ENCODE data around the gene MT1M.
"Not testable (repeated sequence)": the region's sequence is repeated elsewhere in the genome, so short reads cannot be mapped to it uniquely, and the experiment has no call there.

MT1M gene

DNA sequence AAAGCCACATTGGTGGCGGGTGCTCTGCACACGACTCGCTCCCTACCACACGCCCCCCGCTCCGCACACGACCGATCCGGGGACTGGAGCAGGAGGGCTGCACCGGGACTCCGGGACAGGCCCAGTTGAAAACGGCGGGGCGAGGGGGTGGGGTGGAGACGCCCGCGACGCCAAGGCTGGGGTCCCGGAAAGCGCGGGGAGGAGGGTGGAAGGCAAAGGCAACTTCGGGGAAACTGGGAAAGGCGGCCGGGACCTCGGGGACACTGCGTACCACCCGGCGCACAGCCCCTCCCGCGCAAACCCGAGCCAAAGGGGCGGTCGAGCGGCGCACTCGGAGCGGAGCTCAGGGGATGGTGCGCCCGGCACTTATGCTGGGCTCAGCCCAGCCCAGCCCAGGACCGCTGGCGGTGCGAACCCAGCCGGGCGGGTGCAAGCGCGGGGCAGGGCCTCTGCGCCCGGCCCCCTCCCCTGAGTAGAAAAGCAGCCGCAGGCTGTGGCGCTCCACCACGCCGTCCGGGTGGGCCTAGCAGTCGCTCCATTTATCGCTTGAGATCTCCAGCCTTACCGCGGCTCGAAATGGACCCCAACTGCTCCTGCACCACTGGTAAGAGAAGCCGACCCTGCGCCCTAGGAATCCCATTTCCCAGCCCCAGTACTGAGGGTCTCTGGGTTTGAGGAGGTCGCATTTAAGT, at the start of gene MT1M:
TSS of gene MT1M (plus strand) at position 504 of the 692 bp plus-strand sequence. CDS start at position 577, 73 bp downstream.
- no peak for DNase-seq

DNA sequence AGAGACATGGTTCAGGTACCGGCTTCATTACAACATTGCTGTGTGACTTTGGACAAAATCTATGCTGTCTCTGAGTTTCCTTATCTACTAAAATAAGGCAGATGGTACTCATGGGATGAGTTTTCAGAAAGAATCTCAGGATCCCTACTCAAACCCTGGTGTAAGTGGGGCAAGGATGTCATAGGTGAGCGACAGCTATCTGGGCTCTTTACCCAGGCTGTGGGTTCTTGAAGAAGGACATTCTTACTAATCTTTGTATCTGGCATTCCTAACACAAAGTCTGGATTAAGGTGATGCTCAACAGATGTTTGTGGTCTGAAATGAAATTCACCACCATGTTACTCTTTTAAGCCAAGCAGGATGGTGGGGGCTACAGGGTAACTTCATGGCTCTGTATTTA, 49.5 kb upstream of the MT1M start:
- not testable (repeated sequence) for DNase-seq

GRCh38 chr16:56583351-56584168, 48.9 kb upstream of the MT1M start:
- DNase-seq = no peak

DNA sequence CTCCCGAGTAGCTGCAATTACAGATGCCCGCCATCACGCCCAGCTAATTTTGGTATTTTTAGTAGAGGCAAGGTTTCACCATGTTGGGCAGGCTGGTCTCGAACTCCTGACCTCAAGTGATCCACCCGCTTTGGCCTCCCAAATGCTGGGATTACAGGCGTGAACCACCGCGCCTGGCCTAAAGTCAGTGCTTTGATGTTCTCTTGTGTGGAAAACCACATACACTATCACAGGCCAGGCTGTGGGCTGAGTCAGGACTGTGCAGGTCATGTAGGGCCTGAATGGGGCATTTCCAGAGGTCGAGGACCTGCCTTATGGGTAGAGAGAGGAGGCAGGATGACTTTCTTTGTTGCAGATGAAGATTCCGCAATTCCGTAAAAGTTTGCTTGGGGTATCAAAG, 48.2 kb upstream of the MT1M start:
- no peak for DNase-seq

DNA sequence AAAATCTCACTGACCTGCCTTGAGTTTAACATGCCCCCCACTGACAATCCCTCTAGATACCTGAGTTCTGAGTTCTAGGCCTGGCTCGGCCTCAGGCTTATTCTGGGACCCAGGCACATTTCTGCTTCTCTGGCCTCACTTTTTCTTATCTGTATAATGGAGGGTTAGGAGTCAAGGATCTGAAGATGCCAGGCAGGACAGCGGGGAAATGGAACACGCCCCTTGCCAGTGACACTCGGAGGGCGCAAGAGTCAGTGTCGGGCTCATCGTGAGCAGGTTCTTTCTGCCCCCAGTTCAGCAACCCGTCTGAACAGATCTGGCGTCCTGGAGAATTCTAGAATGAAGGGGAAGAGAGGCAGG, 43.7 kb upstream of the MT1M start:
- no peak for DNase-seq

- no peak for DNase-seq
Observed at GRCh38 chr16:56589141-56590039, 43.1 kb upstream of the MT1M start, which contains the start of gene MT3. Gene MT3 (plus strand): TSS chr16:56589528. CDS start chr16:56589591, 63 bp downstream.

GRCh38 chr16:56591377-56592060, 40.9 kb upstream of the MT1M start:
- DNase-seq = no peak

DNA sequence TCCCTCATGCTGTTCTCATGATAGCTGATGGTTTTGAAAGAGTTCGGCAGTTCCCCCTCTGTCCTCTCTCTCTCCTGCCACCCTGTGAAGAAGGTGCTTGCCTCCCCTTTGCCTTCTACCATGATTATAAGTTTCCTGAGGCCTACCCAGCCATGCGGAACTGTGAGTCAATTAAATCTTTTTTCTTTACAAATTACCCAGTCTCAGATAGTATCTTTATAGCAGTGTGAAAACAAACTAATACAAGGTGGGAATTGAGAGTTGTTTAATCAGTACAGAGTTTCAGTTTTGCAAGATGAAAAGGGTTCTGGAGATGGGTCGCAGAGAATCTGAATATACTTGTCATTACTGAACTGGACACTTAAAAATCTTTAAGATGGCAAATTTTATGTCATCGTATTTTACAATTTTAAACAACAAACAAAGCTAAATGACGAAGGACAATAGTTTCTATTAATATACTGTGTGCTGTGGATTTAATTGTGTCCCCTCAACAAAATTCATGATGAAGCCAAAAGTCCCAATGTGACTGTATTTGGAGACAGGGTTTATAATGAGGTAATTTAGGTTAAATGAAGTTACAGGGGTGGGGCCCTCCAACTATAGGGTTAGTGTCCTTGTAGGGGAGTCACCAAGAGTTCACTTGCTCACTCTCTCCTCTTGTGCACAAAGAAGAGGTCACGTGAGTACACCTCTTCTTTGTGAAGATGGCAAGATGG, 38.7 kb upstream of the MT1M start:
- no peak for DNase-seq

DNA sequence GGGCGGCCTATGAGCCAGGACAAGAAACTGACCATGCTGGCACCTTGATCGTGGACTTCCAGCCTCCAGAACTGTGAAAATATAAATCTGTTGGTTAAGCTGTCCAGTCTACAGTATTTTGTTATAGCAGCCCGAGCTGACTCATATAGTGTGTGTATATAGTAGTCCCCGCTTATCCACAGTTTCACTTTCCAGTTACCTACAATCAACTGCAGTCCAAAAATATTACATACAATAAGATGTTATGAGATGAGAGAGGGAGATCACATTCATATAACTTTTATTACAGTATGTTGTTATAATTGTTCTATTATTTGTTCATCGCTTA, 38.2 kb upstream of the MT1M start:
- no peak for DNase-seq

GRCh38 chr16:56600398-56600999, 32.0 kb upstream of the MT1M start:
- peak; percentile 68 for DNase-seq

- DNase-seq = no peak
Observed at GRCh38 chr16:56601325-56601724, 31.1 kb upstream of the MT1M start.

- DNase-seq = peak; percentile 78
Observed at GRCh38 chr16:56603589-56603988, 28.9 kb upstream of the MT1M start.

DNA sequence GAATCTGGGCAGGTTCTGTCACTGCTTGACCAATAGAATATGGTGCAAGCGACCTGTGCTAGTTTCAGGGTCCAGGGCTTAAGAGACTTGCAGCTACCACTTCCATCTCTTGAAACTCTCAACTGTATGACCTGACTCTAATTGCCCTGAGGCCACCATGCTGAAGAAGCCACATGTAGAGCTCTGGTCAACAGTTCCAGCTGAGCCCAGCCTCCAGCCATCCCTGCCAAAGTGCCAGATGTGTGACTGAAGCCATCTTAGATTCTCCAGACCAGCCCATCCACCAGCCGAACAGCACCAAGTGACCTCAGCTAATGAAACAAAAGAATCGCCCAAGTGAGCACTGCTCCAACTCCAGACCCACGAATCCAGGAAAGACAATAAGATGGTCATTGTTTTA, 27.5 kb upstream of the MT1M start:
- no peak for DNase-seq

GRCh38 chr16:56605475-56605874, 27.0 kb upstream of the MT1M start:
- DNase-seq = no peak

- no peak for DNase-seq
Observed at GRCh38 chr16:56606071-56606475, 26.4 kb upstream of the MT1M start.

DNA sequence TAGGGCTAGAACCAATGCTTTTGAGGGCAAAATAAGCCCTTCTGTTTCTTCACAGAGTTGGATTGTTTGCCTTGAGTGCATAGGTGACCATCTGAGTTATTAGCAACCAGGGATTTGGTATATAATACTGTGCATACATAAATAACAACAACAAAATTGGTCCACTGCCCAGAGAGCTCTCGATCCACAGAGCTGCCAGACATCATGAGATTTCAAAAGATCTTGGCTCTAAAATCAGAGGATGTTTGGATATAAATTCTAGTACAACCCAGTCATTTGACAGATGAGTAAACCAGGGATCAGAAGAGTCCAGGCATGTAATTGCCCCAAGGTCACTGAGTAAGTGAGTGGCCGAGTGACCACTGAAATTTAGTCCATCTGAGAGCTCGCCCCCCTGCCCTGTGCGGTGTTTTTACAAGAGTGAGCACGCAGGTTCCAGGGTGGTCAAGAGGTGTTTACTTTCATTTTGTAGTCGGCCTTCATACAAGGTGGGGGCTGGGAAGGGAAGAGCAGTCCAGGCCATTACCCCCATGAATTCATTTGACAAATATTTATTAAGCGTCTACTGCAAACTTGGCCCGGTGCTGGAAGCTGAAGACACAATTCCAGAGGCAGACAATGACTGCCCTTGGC, 25.9 kb upstream of the MT1M start:
- no peak for DNase-seq

GRCh38 chr16:56607109-56607618, 25.3 kb upstream of the MT1M start:
- peak; percentile 83 for DNase-seq

DNA sequence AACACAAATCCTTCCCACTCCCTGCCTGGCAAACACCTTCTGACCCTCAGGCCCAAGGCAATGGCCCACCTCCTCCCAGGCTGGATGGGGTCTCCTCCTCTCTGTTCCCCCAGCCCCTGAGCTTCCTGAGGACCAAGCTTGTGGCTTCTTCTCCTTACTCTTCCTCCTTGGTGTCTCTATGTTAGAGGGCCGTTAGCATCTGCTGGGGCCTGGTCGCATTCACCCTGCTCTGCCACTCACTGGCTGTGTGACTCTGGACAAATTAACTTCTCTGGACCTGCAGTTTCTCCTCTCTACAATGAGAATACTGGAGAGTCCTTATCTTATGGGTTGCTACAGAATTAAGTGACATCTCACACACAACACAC, 24.8 kb upstream of the MT1M start:
- no peak for DNase-seq

GRCh38 chr16:56608043-56608875, 24.2 kb upstream of the MT1M start, which contains the start of gene MT2A:
Gene MT2A (plus strand): TSS chr16:56608584. CDS start chr16:56608656, 72 bp downstream.
- peak; percentile 93 for DNase-seq

DNA sequence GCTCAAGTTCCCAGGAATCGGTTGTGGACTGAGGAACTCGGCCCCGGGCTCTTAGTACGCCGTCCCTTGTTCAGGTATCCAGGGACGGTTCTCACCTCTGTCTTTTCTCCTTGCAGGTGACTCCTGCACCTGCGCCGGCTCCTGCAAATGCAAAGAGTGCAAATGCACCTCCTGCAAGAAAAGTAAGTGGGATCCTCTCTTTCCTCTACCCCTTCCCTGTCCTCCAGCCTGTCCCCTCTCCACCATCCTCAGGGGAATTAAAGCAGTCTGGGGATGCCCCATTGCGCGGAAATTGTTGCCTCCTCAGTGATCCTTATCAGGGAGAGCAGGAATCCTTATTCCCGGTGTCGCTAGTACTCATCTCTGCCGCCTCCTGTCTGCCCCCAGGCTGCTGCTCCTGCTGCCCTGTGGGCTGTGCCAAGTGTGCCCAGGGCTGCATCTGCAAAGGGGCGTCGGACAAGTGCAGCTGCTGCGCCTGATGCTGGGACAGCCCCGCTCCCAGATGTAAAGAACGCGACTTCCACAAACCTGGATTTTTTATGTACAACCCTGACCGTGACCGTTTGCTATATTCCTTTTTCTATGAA, 23.5 kb upstream of the MT1M start:
- DNase-seq = no peak
